ENCODE measurements around the gene TMEM88.
"Not testable (repeated sequence)": the region's sequence is repeated elsewhere in the genome, so short reads cannot be mapped to it uniquely, and the experiment has no call there.

The TMEM88 gene

DNA sequence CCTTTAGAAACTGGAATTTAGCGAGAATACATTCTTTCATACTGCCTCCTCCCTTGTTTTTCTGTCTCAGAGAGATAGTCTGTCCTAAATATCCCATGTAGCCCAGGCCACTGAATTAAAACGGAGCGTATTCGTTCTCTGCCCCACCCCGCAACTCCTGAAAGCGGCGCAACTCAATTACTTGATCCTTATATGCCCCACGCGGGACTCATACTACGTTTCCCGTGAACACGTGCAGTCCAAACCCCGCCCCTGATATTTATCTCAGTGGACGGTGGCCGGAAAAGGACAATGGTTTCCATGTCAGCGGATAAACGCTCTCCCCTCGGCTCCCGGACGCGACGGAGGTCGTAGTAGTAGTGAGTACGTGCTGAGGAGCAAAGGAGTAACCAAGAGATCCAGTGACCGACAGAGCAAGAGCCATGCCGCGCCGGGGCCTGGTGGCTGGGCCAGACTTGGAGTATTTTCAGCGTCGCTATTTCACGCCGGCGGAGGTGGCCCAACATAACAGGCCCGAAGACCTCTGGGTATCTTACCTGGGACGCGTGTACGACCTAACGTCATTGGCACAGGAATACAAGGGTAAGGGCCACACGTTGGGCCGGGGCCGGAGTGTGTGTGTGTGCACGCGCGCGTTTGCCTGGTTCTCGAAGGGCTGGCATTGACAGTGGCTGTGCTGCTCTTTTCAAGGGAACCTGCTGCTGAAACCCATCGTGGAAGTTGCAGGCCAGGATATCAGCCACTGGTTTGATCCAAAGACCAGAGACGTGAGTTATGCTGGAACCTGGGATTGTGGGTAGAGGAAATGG is 3.1 kb downstream of the TMEM88 start, which contains the start of gene CYB5D1:
CYB5D1 (plus strand) TSS at position 291 of the 809 bp plus-strand sequence; CDS start at position 423, 132 bp downstream.
- peak; percentile 86 for DNase-seq

DNA sequence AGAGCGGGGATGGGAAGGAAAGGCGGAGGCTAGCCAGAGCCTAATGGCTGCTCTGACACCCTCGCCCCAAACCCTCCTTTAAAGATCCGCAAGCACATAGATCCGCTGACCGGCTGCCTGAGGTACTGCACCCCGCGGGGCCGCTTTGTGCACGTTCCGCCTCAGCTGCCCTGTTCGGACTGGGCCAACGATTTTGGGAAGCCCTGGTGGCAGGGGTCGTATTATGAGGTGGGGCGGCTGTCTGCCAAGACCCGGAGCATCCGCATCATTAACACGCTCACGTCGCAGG is 3.6 kb downstream of the TMEM88 start:
- DNase-seq: no peak

DNA sequence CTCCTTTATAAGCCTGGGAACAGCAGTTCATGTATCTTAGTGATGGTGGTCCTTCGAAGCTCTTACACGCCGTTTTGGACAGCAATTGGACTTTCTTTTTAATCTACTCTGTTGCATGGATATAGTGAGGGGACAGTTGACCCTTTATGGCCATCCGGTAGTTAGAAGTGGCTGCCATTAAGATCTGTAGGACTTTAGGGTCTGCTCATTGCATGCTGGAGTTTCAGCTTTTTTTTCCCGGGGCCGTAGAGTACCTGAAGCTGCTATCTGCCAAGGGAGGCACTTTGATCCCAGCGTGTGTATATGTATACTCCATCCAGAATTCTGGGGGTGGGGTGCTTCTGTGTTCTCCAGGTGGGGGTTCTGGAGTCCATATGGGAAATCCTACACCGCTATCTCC is 4.2 kb downstream of the TMEM88 start:
- DNase-seq: no peak

DNA sequence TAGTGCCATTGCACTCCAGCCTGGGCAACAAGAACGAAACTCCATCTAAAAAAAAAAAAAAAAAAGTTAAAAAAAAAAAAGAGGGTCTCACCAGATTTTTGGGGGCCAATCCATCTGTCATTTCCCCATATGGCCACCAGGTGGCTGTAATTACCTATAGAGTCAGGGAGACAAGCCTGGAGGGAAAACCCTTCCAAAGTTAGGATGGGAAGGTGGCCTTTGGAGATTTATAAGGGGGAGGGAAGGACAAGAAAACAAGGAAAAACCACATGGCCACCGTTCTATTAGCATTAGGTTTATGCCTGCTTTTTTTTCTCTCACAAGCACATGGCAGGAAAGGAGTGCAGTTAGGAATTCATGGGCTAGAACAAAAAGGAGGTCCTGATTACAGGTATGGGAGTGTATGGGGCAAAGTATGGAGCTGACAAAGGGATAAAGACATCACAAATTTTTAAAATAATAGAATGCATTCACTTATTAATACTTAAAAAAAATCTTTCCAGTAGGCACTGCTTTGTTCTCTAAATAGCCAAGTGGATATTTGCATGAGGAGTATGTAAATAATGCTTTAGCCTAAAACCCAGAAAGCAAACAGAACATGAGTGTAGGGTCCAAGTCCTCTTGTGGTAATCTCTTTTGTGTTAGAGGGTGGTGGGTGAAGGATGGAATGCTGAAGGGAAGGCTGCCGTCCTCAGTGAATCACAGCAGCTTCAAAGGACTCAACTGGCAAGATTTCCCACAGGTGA is 8.0 kb downstream of the TMEM88 start:
- DNase-seq: peak; percentile 50

DNA sequence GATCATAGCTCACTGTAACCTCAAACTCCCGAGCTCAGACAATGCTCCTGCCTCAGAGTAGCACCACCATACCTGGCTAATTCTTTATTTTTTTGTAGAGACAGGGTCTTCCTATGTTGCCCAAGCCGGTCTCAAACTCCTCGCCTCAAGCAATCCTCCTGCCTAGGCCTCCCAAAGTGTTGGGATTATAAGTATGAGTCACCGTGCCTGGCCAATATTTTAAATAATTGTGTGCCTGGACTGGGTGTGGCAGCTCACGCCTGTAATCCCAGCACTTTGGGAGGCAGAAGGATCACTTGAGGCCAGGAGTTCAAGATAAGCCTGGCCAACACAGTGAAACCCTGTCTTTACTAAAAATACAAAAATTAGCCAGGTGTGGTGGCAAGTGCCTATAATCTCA is 9.5 kb downstream of the TMEM88 start:
- DNase-seq: not testable (repeated sequence)

DNA sequence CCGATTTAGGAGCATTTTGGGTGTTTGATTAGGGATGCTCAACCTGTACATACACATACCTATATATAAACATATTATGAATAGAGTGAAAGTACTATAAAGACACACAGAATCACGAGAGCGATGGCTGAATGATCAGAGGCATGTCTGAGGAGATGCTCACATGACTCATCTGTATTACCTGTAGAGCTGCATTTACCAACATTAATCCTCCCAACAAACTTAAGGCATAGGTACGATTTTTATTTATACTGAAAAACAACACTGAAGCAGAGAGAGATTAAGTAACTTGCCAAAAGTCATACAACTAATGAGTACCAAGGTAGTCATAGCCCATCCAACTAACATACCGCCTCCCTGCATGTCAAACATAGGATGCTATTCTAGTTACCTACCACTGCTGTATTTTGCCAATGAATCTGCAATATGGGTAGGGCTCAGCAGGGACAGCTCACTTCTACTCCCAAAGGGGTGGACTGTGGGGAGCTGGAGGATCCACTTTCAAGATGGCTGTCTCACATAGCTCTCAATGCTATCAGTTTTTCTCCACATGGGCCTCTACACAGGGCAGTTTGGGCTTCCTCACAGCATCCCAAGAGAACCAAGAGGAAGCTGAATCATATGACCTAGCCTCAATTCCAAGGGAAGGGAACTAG is 10.3 kb downstream of the TMEM88 start:
- DNase-seq: no peak

DNA sequence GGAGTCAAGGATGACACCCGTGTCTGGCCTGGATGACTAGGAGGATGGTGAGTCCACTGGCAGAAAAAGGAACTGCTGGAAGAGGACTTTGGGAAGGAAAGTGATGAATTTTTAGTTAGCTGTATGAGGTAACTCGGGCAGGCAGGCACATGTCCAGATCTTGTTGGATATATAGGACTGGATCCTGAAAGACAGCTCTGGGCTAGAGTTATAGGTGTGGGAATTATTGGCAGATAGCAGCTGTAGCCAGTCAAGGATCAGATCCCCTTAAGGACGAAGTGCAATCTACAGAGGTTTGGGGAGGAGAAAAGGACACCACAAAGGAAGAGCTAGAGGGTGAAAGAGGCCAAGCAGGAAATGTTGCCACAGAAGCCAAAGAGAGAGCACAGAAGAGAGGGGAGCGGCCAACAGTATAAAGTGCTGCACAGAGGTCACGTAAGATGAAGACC is 13.0 kb downstream of the TMEM88 start:
- DNase-seq: no peak

DNA sequence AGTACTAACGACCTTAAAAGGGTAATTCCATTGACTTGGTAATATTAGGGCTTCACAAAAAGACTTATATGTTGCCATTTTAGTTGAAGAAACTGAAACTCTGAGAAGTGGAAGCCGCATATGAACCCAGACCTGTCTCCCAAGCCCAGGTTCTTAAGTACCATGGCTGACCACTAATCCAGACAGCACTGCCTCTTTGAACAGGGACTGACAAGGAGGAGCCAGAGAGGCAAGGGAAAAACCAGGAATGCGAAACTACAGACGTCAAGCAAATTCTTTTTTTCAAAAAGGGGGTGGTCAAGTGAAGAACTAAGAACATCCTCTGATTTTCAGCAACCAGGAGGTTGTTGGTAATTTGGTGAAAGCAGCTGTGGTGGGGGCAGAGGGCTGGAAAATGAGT is 18.2 kb downstream of the TMEM88 start:
- no peak for DNase-seq

DNA sequence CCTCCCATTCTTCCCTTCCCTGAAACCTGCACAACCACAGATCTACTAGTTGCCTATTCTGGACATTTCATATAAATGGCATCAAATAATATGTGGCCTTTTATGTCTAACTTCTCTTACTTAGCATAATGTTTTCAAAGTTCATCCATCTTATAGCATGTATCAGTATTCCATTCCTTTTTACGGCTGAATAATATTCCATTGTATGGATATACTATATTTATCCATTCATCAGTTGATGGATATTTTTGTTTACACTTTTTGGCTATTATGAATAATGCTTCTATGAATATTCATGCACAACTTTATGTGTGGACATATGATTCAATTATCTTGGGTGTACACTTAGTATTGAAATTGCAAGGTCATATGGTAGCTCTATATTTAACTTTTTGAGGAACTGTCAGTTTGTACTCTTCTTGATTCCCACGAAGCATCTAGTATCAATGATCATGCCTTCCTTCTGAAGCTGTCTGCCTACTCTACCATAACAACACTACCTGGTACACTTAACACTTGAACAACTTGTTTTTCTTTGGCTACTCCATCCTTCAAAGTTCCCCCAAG is 21.0 kb downstream of the TMEM88 start:
- no peak for DNase-seq

DNA sequence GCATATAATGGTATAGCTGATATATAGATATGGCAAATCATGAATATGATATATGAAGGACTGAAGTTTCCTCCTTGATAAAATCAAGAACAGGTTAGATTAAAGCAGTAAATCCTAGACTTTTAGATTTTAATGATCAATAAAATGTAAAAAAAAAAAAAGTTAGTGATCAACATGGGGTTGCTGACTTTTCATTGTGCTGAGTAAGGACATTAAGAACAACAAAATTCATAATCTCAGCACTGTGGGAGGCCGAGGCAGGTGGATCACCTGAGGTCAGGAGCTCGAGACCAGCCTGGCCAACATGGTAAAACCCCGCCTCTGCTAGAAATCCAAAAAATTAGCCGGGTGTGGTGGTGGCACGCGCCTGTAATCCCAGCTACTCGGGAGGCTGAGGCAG is 23.4 kb downstream of the TMEM88 start:
- no peak for DNase-seq

DNA sequence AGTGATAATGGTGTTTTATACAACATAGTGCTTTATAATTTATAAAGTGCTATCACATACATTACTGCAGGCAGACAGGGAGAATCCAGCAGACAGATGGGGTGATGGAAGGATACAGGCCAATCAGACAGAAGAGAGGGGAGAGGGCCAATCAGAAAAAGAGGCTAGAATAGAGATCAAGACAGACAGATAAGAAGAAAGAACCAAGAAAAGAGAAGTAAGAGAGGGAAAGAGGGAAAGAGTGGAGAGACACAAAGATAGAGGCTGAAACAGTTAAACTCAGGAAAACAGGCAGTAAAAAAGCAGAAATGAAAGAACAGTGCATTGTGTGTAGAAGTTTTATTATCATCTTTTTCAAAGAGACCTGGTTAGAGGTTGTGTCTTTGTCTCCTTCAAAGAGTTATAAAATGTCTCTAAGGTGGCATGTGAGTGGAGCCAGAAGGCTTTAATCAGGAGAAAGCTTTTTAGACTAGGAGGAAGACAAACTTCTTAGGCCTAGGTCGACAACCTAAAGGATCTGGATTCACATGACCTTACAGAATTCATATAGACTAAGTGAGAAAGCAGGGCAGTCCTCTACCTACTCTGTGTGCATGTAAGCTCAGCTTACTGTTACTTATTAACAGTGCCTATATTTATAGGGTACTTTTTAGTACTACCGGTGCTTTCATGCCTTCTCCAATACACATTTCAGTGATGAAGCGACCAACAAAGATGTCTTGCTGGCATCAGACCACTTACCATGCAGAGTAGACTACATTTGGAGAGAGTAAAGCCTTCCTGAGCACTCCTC is 25.4 kb downstream of the TMEM88 start:
- DNase-seq: no peak

DNA sequence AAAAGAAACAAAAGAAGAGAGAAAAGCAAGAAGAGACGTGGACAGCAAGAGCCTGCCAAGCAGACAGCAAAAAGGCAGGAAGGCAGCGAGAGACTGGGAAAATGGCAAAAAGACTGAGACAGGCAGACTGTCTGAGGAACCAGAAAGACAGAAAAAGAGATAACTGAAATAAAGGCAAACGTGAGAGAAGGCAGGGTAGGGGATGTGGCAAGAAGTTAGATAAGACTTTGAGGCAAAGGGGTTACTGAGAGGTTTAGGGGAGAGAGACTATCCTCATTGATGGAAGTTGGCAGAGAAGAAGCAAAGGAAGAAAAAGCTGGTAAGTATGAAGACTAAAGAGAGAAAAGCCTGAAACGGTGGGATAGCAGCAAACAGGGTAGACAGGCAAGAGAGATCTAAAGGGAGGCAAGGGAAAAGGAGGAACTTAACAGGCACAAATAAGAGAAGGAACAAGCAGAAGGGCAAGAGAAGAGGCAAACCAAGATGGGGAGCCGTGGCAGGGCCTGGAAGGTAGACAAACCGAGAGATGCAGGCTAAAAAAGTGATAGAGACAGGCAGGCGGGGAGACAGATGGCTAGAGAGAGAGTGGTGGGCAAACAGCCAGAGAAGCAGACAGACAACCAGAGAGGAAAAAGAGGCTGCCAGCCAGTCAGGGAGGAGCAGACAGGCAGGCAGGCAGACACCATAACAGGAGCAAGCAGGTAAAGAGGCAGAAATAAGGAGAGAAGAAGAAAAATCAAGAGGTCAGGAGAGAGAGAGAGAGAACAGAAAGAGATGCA is 26.6 kb downstream of the TMEM88 start:
- DNase-seq: no peak

DNA sequence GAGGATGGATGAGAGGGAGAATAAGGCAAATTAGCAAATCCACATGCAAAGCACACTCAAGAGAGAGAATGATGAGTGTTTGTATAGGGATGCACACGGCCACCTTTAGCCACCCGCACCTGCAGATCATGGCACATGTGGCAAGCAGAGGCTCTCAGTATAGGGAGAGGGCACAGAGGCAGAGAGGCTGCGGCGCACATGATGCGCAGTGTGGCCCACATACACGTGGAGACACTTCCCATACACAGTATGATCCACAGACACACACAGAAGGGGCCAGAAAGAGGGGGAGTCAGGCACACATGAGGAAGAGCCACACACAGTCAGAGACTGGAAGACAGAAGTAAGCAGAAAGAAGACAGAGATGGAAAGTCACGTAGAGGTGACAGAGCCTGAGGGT is 27.2 kb downstream of the TMEM88 start:
- no peak for DNase-seq

DNA sequence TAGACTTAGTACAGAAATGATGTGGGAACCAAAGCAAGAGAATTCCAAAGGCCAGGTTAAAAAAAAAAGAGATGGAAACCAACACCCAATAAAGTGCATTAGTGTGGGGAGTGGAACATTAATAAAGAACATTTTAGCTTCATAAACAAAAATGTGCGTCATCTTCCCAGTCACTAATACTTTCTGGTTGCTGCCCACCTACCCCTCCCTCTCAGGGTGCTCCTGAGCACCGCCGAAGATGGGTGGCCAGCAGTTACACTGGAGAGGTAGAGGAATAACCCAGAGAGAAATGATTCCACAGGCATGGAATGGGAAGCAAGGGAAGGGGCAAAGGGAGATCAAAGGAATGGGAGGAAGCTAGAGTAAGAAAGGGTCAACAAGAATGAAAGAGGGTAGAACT is 27.8 kb downstream of the TMEM88 start:
- DNase-seq: no peak

DNA sequence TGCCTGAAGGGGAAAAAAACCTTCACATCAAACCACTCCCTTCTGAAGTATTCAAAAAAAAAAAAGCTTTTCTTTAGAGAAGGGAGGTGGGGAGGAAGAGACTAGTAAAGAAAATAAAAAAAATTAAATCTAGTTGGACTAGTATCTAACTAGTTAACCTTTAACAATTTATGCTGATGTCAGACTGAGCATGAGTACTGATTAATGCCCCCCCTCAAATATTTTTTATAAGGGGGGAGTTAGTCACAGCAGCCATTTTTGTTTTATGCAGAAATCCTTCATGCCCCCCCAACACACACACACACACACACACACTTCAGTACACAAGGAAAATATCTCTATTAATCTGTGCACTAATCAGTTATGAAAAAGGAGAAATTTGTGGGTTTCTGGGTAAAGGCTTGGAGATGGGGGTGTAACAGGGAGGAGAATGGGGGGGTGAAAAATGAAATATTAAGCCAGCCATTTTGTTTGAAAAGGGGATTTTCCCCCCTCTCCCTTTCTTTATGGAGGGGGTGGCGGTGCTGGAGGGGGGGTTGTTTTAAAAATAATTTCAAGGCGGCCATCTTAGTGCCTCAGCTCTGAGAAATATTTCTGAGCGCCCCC is 29.0 kb downstream of the TMEM88 start:
- no peak for DNase-seq

DNA sequence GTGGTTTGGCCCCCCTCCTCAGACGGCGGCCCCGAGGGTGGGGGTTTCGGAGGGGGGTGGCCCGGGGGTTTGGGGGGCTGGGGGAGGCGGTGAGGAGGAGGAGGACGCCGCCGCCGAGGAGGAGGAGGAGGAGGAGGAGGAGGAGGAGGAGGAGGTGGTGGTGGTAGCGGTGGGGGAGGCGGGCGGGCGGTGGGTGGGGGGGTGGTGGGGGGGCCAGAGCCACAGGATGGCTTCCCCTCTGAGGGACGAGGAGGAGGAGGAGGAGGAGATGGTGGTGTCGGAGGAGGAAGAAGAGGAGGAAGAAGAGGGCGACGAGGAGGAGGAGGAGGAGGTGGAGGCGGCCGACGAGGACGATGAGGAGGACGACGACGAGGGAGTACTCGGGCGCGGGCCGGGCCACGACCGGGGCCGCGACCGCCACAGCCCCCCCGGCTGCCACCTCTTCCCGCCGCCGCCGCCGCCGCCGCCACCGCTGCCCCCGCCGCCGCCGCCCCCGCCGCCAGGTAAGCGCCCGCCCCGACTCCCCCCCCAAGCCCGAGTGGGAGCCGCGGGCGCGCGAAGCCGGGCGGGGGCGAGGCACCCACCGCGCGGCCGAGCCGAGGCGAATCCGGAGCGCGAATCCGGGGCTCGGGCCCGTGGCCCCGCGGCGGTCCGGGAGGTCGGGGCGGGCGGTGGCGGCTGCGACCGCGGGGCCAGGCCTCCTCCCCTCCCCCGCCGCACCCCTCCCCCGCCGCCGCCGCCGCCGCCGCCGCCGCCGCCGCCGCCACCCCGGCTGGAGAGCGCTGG is 29.9 kb downstream of the TMEM88 start:
- peak; percentile 31 for DNase-seq

DNA sequence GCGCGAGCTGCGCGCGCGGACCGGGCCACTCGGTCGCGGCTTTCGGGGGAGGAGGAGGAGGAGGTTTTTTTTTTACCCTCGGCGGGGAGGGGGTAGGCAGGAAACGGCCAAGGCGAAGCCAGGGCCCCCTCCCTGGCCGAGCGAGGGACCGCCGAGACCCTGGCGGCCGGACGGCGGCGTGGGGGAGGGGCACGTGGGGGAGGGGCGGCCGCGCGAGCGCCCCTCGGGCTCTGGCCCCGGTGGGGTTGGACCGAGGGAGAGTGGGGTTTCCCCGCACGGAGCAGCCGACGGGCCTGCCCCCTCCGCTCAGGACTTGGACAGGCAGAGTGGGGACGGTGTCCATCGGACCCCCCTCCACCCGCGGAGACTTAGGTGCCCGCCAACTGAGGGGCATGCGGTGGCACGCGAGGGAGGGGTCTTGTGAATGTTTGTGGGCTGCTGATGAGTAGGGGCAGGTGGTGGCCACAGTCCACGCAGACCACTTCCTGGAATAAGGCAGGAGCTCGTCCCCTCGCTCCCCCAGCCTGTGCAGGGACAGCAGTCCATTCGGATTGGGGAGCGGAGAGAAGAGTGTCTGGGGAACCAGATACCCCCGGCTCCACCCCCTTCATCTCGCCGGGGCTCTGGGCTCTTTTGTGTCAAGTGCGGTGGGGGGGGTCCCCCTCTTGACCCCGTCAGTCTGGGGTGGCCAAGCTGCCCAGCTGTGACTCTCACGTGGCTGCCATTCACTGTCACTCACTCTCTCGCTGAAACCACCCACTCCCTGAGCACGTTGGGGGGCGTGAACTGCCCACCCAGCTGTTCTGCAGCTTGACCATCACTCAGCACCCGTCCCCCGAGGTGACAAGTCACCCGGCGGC is 30.7 kb downstream of the TMEM88 start:
- DNase-seq: peak; percentile 34

DNA sequence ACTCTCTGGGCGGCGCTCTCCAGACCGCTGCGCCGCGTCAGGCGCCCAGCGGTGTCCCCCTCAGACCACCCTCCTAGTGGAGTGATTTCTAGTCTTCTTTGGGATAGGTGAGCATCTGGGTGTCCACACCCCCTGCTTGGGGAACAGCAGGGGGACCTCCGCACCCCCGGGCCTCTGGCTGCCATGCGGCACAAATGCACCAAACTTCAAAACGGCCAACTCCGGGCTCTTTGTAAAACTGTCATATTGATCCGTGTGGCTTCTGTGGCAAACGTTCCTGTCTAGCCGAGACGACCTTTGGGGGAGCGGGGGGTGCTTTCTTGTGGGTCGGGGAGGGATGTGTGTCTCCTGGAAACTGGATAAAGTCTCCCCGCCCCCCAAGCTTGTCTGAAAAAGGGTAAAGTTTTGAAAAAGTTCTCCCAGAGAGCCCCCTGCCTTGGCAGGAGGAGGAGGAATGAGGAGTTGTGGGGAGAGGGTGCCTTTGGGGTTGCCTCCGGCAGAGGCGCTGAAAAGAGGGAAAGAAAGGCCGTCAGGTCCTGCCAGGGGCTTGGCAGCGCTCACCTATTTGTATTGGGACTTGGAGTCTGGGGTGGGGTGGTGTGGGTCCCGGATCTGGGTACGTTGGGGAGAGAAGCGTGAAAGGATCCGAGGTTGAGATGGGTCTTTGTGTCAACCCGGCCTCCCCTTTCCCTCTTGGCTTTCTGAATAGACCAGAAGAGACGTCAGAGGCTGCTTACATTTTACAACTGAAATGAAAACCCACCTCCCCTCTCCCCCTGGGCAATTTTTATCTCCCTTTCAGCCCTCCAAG is 31.6 kb downstream of the TMEM88 start:
- DNase-seq: peak; percentile 46

DNA sequence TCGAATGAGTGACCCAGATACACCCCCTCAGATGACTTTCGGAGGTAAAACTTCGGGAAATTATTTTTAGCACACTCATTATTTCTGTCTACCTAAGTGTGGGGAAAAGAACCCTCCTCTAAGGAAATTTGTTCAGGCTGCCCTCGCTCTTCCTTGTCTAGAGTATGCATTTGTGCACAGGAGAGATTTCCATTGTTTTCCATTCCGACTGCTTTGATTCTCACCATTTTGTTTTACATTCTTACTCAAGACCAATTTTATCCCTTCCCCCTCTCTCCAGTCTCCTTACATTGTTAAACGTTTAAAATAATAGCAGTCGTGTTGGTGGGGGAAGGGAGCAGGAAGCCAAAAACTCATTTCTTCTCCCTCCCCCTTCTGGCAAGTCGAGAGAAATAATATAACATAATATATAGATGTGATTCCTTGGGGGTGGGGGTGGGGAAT is 32.2 kb downstream of the TMEM88 start:
- DNase-seq: no peak

All from activated gamma-delta T cell treated with Interleukin-2 at 50 U/mL for 16 hours (primary cell).